ENCODE results near the gene TEX22. TPM values are rescaled to one million over a fixed set of nuclear protein-coding genes. Genes with fewer than 3 reads are reported as not detected.

Gene TEX22
- total RNA-seq, 2 donors from 2014 or later: 1.8 to 3.3 TPM

- H3K4me3 Mint-ChIP-seq: no peak overlapping the region
- H3K36me3 Mint-ChIP-seq (ENCODE audit: insufficient read depth in 2 of 2): peaks cover 0 to 5% of the 10 kb centered on the region in 2 donors
- no peaks in the 10 kb centered on the region for H3K9me3 Mint-ChIP-seq
- H3K27ac Mint-ChIP-seq: no peak overlapping the region
- DNase-seq (no peak), ATAC-seq (replicated peaks in 1 of 2) (no peak)
- H3K27me3 Mint-ChIP-seq (ENCODE audit: low read depth): no peaks in the 10 kb centered on the region
- H3K4me1 Mint-ChIP-seq (ENCODE audit: low read depth): no peaks in the 10 kb centered on the region
Observed at GRCh38 chr14:105440992-105441391, 42.7 kb downstream of the TEX22 start.

- Mint-ChIP-seq H3K4me1 (ENCODE audit: low read depth) (no peaks in the 10 kb centered on the region), H3K36me3 (ENCODE audit: insufficient read depth in 2 of 2) (peaks cover 0 to 5% of the 10 kb centered on the region in 2 donors), H3K27me3 (ENCODE audit: low read depth) (no peaks in the 10 kb centered on the region), H3K4me3 (no peak overlapping the region), H3K27ac (no peak overlapping the region), H3K9me3 (no peaks in the 10 kb centered on the region)
- no peak for DNase-seq
- ATAC-seq (replicated peaks in 1 of 2): no peak
Observed at GRCh38 chr14:105442125-105442524, 43.8 kb downstream of the TEX22 start.

DNA sequence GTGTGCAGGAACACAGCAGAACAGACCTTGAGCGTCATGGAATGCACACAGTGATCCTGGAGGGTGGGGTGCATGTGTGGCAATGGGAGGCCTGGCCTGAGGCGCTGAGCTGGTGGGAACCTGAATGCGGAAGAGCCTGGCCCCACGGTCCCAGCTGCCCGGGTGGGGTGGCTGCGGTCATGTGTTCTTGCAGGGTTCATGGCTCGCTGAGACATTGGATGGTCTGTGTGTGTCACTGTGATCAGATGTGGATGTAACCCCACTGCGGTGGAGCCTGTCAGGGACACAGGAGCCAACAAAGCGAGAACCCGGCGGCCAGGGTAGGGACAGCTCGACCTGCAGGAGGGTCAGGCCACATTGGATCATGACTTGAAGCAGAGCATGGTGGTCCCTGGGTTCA lies 44.5 kb downstream of the TEX22 start:
- Mint-ChIP-seq H3K27ac (no peak overlapping the region), H3K27me3 (ENCODE audit: low read depth) (no peaks in the 10 kb centered on the region), H3K4me1 (ENCODE audit: low read depth) (no peaks in the 10 kb centered on the region), H3K4me3 (no peak overlapping the region), H3K36me3 (ENCODE audit: insufficient read depth in 2 of 2) (peaks cover 0 to 5% of the 10 kb centered on the region in 2 donors), H3K9me3 (no peaks in the 10 kb centered on the region)
- ATAC-seq (replicated peaks in 1 of 2) (no peak), DNase-seq (no peak)

DNA sequence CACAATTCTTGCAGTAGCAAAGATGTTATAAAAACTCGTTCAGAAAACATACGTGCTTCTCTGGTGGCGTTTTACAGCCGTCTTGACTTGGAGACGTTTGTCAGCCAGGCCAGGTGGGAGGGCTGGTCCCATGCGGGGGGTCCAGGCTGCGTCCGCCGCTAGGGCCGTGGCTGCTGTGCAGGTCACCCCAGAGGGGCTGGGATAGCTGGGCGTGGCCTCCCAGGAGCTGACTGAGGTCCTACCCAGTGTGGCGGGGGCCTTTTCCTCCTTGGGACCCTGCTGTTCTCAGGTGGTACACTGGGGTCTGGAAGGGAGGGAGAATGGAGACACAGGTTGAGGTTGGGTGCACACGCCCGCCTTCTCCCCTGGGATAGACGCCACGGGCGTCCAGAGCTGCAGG lies 46.5 kb downstream of the TEX22 start:
- Mint-ChIP-seq H3K27me3 (ENCODE audit: low read depth) (no peaks in the 10 kb centered on the region), H3K4me1 (ENCODE audit: low read depth) (no peaks in the 10 kb centered on the region), H3K27ac (no peak overlapping the region), H3K36me3 (ENCODE audit: insufficient read depth in 2 of 2) (peaks cover 0 to 5% of the 10 kb centered on the region in 2 donors), H3K4me3 (no peak overlapping the region), H3K9me3 (no peaks in the 10 kb centered on the region)
- DNase-seq (no peak), ATAC-seq (replicated peaks in 1 of 2) (no peak)

DNA sequence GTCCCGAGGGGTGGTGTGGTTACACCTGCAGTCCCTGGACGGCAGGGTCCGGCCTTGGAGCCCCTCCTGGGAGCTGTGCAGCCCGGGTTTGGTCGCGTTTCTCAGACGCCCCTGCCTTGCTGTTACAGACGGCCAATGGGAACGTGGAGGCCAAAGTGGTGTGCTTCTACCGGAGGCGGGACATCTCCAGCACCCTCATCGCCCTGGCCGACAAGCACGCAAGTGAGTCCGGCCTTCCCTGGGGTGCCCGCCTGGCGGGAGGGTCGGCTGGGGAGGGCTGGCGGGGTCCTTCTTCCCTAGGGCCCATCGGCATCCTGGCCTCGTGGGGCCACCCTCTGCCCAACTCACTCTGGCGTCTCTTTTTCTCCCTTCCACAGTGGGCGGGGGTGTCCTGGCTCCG lies 47.0 kb downstream of the TEX22 start:
- Mint-ChIP-seq H3K4me3 (no peak overlapping the region), H3K4me1 (ENCODE audit: low read depth) (no peaks in the 10 kb centered on the region), H3K27ac (no peak overlapping the region)

GRCh38 chr14:105445901-105446845 lies 47.8 kb downstream of the TEX22 start:
- H3K4me3 Mint-ChIP-seq: no peak overlapping the region
- no peak overlapping the region for H3K27ac Mint-ChIP-seq
- no peaks in the 10 kb centered on the region for H3K4me1 Mint-ChIP-seq (ENCODE audit: low read depth)
- DNase-seq: no peak
- H3K9me3 Mint-ChIP-seq: no peaks in the 10 kb centered on the region
- peaks cover 0 to 4% of the 10 kb centered on the region in 2 donors for H3K36me3 Mint-ChIP-seq (ENCODE audit: insufficient read depth in 2 of 2)
- ATAC-seq (replicated peaks in 1 of 2): no peak
- H3K27me3 Mint-ChIP-seq (ENCODE audit: low read depth): no peaks in the 10 kb centered on the region

More for the DNA sequence above, 47.0 kb downstream of the TEX22 start:
- ATAC-seq (replicated peaks in 1 of 2) (no peak), DNase-seq (no peak)
- H3K27me3 Mint-ChIP-seq (ENCODE audit: low read depth): no peaks in the 10 kb centered on the region
- H3K9me3 Mint-ChIP-seq: no peaks in the 10 kb centered on the region
- peaks cover 0 to 5% of the 10 kb centered on the region in 2 donors for H3K36me3 Mint-ChIP-seq (ENCODE audit: insufficient read depth in 2 of 2)

GRCh38 chr14:105446971-105447370 lies 48.6 kb downstream of the TEX22 start:
- Mint-ChIP-seq H3K27ac (no peak overlapping the region), H3K4me1 (ENCODE audit: low read depth) (no peaks in the 10 kb centered on the region), H3K36me3 (ENCODE audit: insufficient read depth in 2 of 2) (no peaks in the 10 kb centered on the region), H3K4me3 (no peak overlapping the region), H3K27me3 (ENCODE audit: low read depth) (no peaks in the 10 kb centered on the region), H3K9me3 (no peaks in the 10 kb centered on the region)
- DNase-seq (no peak), ATAC-seq (replicated peaks in 1 of 2) (no peak)

DNA sequence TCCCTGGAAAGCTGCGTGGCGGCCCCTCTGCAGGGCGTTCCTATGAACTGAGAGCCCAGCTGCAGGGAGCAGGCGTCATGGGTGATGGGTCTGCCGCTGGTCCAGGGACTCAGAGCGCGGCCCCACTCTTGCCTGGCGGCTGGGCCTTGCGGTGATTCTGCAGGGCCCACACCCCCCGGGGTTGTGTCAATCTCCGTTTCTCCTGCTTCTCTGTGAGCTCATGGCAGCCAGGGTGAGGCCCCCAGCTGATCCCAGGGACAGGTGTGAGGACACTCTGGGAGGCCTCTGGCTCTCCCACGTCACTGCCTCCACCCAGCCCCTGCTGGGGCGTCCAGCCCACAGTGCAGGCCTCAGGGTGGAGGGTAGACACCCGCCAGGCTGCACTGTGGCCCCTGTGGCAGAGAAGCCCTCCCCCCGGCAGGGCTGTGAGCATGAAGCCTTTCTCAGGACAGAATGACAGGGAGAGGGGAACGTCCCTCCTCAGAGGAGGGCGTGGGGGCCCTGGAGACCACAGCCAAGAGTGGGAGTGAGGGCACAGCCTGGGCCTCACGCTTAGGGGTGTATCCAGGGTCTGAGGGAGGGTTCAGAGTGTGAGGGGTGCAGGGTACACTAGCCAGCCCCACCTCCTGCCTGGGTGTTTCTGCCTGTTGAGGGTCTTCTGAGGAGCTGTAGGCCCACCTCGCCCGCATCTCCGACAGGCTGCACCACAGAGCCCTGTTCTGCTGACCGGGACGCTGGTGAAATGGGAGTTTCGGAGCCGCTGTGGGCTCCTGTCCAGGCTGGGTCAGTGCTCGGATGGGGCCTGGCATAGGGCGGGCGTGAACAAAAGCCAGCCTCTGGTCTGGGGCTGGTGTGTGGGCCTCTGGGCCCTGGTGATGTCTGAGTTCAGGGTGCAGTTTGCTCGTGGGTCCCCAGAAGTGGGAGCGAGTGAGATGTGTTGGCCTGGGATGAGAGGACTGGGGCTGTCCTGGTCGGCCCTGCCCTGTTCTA lies 49.6 kb downstream of the TEX22 start:
- no peak for ATAC-seq (replicated peaks in 1 of 2)
- peaks cover 0 to 3% of the 10 kb centered on the region in 2 donors for H3K36me3 Mint-ChIP-seq (ENCODE audit: insufficient read depth in 2 of 2)
- H3K27ac Mint-ChIP-seq: no peak overlapping the region

GRCh38 chr14:105448706-105449111 lies 50.4 kb downstream of the TEX22 start:
- Mint-ChIP-seq H3K27me3 (ENCODE audit: low read depth) (no peaks in the 10 kb centered on the region), H3K4me3 (no peak overlapping the region), H3K9me3 (no peaks in the 10 kb centered on the region), H3K36me3 (ENCODE audit: insufficient read depth in 2 of 2) (peaks cover 0 to 6% of the 10 kb centered on the region in 2 donors), H3K27ac (no peak overlapping the region), H3K4me1 (ENCODE audit: low read depth) (no peaks in the 10 kb centered on the region)
- ATAC-seq (replicated peaks in 1 of 2) (peak; percentile 81 to 83), DNase-seq (peak; percentile 63 to 70)

More for the DNA sequence above, 49.6 kb downstream of the TEX22 start:
- no peak for DNase-seq
- H3K27me3 Mint-ChIP-seq (ENCODE audit: low read depth): no peaks in the 10 kb centered on the region
- no peak overlapping the region for H3K4me3 Mint-ChIP-seq
- no peaks in the 10 kb centered on the region for H3K4me1 Mint-ChIP-seq (ENCODE audit: low read depth)
- no peaks in the 10 kb centered on the region for H3K9me3 Mint-ChIP-seq

GRCh38 chr14:105449276-105450122 lies 51.2 kb downstream of the TEX22 start:
- H3K4me1 Mint-ChIP-seq (ENCODE audit: low read depth): no peaks in the 10 kb centered on the region
- no peak overlapping the region for H3K27ac Mint-ChIP-seq
- H3K36me3 Mint-ChIP-seq (ENCODE audit: insufficient read depth in 2 of 2): peaks cover 0 to 6% of the 10 kb centered on the region in 2 donors
- ATAC-seq (replicated peaks in 1 of 2) (no peak), DNase-seq (no peak)
- H3K27me3 Mint-ChIP-seq (ENCODE audit: low read depth): no peaks in the 10 kb centered on the region
- no peaks in the 10 kb centered on the region for H3K9me3 Mint-ChIP-seq
- no peak overlapping the region for H3K4me3 Mint-ChIP-seq

GRCh38 chr14:105450123-105450505 lies 51.8 kb downstream of the TEX22 start:
- H3K27me3 Mint-ChIP-seq (ENCODE audit: low read depth): no peaks in the 10 kb centered on the region
- H3K4me3 Mint-ChIP-seq: no peak overlapping the region
- no peak overlapping the region for H3K27ac Mint-ChIP-seq
- ATAC-seq (replicated peaks in 1 of 2) (no peak), DNase-seq (no peak)
- peaks cover 0 to 9% of the 10 kb centered on the region in 2 donors for H3K36me3 Mint-ChIP-seq (ENCODE audit: insufficient read depth in 2 of 2)
- no peaks in the 10 kb centered on the region for H3K4me1 Mint-ChIP-seq (ENCODE audit: low read depth)
- H3K9me3 Mint-ChIP-seq: no peaks in the 10 kb centered on the region

- ATAC-seq (replicated peaks in 1 of 2) (no peak), DNase-seq (no peak)
- Mint-ChIP-seq H3K36me3 (ENCODE audit: insufficient read depth in 2 of 2) (peaks cover 0 to 13% of the 10 kb centered on the region in 2 donors), H3K4me1 (ENCODE audit: low read depth) (no peaks in the 10 kb centered on the region), H3K4me3 (no peak overlapping the region), H3K27me3 (ENCODE audit: low read depth) (no peaks in the 10 kb centered on the region), H3K9me3 (no peaks in the 10 kb centered on the region), H3K27ac (no peak overlapping the region)
Observed at GRCh38 chr14:105450864-105451720, 52.8 kb downstream of the TEX22 start.
